ENCODE results near the gene FRMD4A.

FRMD4A gene

GRCh38 chr10:14025283-14026189 is 305.2 kb downstream of the FRMD4A start:
- TF ChIP-seq POLR2A (IDR thresholded peaks at IDR 0.05; ENCODE audit: low read depth, low read length), result no peak
- DNase-seq (ENCODE audit: insufficient read length, low spot score) (no peak), FAIRE-seq (no peak)

- no peak for DNase-seq (ENCODE audit: insufficient read length, low spot score)
- FAIRE-seq, result peak; percentile 43
- 0 out of 2 replicates have a peak, but pooled peaks have one; percentile 4 for TF ChIP-seq SPI1 (IDR thresholded peaks at IDR 0.05; ENCODE audit: low read depth, low read length)
- TF ChIP-seq POLR2A (IDR thresholded peaks at IDR 0.05; ENCODE audit: low read depth, low read length), result no peak
- TF ChIP-seq POLR2AphosphoS5 (IDR thresholded peaks at IDR 0.05; ENCODE audit: low read depth, low read length), result no peak
Measured at GRCh38 chr10:14024329-14025202, 306.2 kb downstream of the FRMD4A start.

- no peak for FAIRE-seq
- DNase-seq (ENCODE audit: insufficient read length, low spot score), result no peak
- no peak for TF ChIP-seq SPI1 (IDR thresholded peaks at IDR 0.05; ENCODE audit: low read depth, low read length)
- no peak for TF ChIP-seq POLR2AphosphoS5 (IDR thresholded peaks at IDR 0.05; ENCODE audit: low read depth, low read length)
- no peak for TF ChIP-seq POLR2A (IDR thresholded peaks at IDR 0.05; ENCODE audit: low read depth, low read length)
- no peak for TF ChIP-seq POU2F2 (IDR thresholded peaks at IDR 0.05; ENCODE audit: low read depth, low read length)
- no peak for TF ChIP-seq PAX5 (IDR thresholded peaks at IDR 0.05; ENCODE audit: insufficient read depth, low read length, severe bottlenecking)
- TF ChIP-seq TAF1 (IDR thresholded peaks at IDR 0.05; ENCODE audit: low read depth, low read length), result no peak
Measured at GRCh38 chr10:14023673-14024328, 306.9 kb downstream of the FRMD4A start.

- TF ChIP-seq POLR2AphosphoS5 (IDR thresholded peaks at IDR 0.05; ENCODE audit: low read depth, low read length) (no peak), SPI1 (IDR thresholded peaks at IDR 0.05; ENCODE audit: low read depth, low read length) (no peak), TAF1 (IDR thresholded peaks at IDR 0.05; ENCODE audit: low read depth, low read length) (no peak), PAX5 (IDR thresholded peaks at IDR 0.05; ENCODE audit: insufficient read depth, low read length, severe bottlenecking) (no peak), POLR2A (IDR thresholded peaks at IDR 0.05; ENCODE audit: low read depth, low read length) (no peak), POU2F2 (IDR thresholded peaks at IDR 0.05; ENCODE audit: low read depth, low read length) (no peak)
- FAIRE-seq, result no peak
- DNase-seq (ENCODE audit: insufficient read length, low spot score), result no peak
Measured at GRCh38 chr10:14022954-14023672, 307.6 kb downstream of the FRMD4A start.

- peak; percentile 70 for TF ChIP-seq SPI1 (IDR thresholded peaks at IDR 0.05; ENCODE audit: low read depth, low read length)
- no peak for TF ChIP-seq POU2F2 (IDR thresholded peaks at IDR 0.05; ENCODE audit: low read depth, low read length)
- TF ChIP-seq PAX5 (IDR thresholded peaks at IDR 0.05; ENCODE audit: insufficient read depth, low read length, severe bottlenecking), result no peak
- TF ChIP-seq POLR2A (IDR thresholded peaks at IDR 0.05; ENCODE audit: low read depth, low read length), result no peak
- DNase-seq (ENCODE audit: insufficient read length, low spot score), result no peak
- no peak for FAIRE-seq
Measured at GRCh38 chr10:14022052-14022451, 308.7 kb downstream of the FRMD4A start.

GRCh38 chr10:14020037-14020664 is 310.6 kb downstream of the FRMD4A start:
- TF ChIP-seq TAF1 (IDR thresholded peaks at IDR 0.05; ENCODE audit: low read depth, low read length), result no peak
- no peak for TF ChIP-seq POLR2AphosphoS5 (IDR thresholded peaks at IDR 0.05; ENCODE audit: low read depth, low read length)
- TF ChIP-seq POU2F2 (IDR thresholded peaks at IDR 0.05; ENCODE audit: low read depth, low read length), result no peak
- FAIRE-seq (no peak), DNase-seq (ENCODE audit: insufficient read length, low spot score) (no peak)

GRCh38 chr10:14017467-14017866 is 313.3 kb downstream of the FRMD4A start:
- TF ChIP-seq SPI1 (IDR thresholded peaks at IDR 0.05; ENCODE audit: low read depth, low read length), result no peak
- TF ChIP-seq POLR2AphosphoS5 (IDR thresholded peaks at IDR 0.05; ENCODE audit: low read depth, low read length), result no peak
- TF ChIP-seq PAX5 (IDR thresholded peaks at IDR 0.05; ENCODE audit: insufficient read depth, low read length, severe bottlenecking), result no peak
- TF ChIP-seq POU2F2 (IDR thresholded peaks at IDR 0.05; ENCODE audit: low read depth, low read length), result no peak
- no peak for TF ChIP-seq TAF1 (IDR thresholded peaks at IDR 0.05; ENCODE audit: low read depth, low read length)
- TF ChIP-seq POLR2A (IDR thresholded peaks at IDR 0.05; ENCODE audit: low read depth, low read length), result no peak
- DNase-seq (ENCODE audit: insufficient read length, low spot score) (no peak), FAIRE-seq (no peak)

- TF ChIP-seq POLR2AphosphoS5 (IDR thresholded peaks at IDR 0.05; ENCODE audit: low read depth, low read length) (no peak), PAX5 (IDR thresholded peaks at IDR 0.05; ENCODE audit: insufficient read depth, low read length, severe bottlenecking) (no peak), SPI1 (IDR thresholded peaks at IDR 0.05; ENCODE audit: low read depth, low read length) (no peak), TAF1 (IDR thresholded peaks at IDR 0.05; ENCODE audit: low read depth, low read length) (no peak), POU2F2 (IDR thresholded peaks at IDR 0.05; ENCODE audit: low read depth, low read length) (no peak), POLR2A (IDR thresholded peaks at IDR 0.05; ENCODE audit: low read depth, low read length) (no peak)
- FAIRE-seq (no peak), DNase-seq (ENCODE audit: insufficient read length, low spot score) (no peak)
Measured at GRCh38 chr10:14016931-14017333, 313.8 kb downstream of the FRMD4A start.
